Astrocyte (in vitro differentiated cells and primary cell): Measurements from ENCODE around the gene GNB1L.

Experiments used
- CTCF ChIP-seq: IDR thresholded peaks from 2 replicates; pipeline ENCODE4 v1.5.1; 2011; ENCODE audit warnings: low read depth, mild to moderate bottlenecking, inconsistent platforms, low read length, moderate library complexity; ENCODE audit not compliant: insufficient read depth
- EZH2 ChIP-seq: IDR thresholded peaks from 2 replicates; pipeline ENCODE4 v1.6.1; 2012; ENCODE audit warnings: mild to moderate bottlenecking, low read length, inconsistent platforms; ENCODE audit not compliant: insufficient read depth

- no peak for TF ChIP-seq CTCF
- peak; percentile 98 for TF ChIP-seq EZH2
Observed at GRCh38 chr22:19766511-19767426, 87.9 kb downstream of the GNB1L start.
